GM18517 (cell line): ENCODE results near the gene KMT2C.
"Not testable (repeated sequence)": the region's sequence is repeated elsewhere in the genome, so short reads cannot be mapped to it uniquely, and the experiment has no call there.

ENCODE experiments used
- ATAC-seq: cut with Tn5 transposase; IDR thresholded peaks from one replicate; pipeline ENCODE4 v1.9.1; 2021; ENCODE audit warnings: mild to moderate bottlenecking, moderate library complexity; ENCODE audit not compliant: unreplicated experiment

The KMT2C gene

GRCh38 chr7:152313831-152314604, 121.8 kb downstream of the KMT2C start:
- ATAC-seq, result no peak

- no peak for ATAC-seq
These were observed 122.6 kb downstream of the KMT2C start for GRCh38 chr7:152313217-152313616.

- no peak for ATAC-seq
These were observed 123.5 kb downstream of the KMT2C start for GRCh38 chr7:152312316-152312715.

GRCh38 chr7:152307902-152308301, 127.9 kb downstream of the KMT2C start:
- no peak for ATAC-seq

GRCh38 chr7:152299542-152300143, 136.2 kb downstream of the KMT2C start:
- not testable (repeated sequence) for ATAC-seq

GRCh38 chr7:152292897-152293296, 142.9 kb downstream of the KMT2C start:
- ATAC-seq, result no peak

GRCh38 chr7:152286972-152287371, 148.8 kb downstream of the KMT2C start:
- ATAC-seq, result not testable (repeated sequence)

GRCh38 chr7:152286219-152286618, 149.6 kb downstream of the KMT2C start:
- not testable (repeated sequence) for ATAC-seq

- ATAC-seq, result not testable (repeated sequence)
These were observed 150.8 kb downstream of the KMT2C start for GRCh38 chr7:152284998-152285397.

- not testable (repeated sequence) for ATAC-seq
These were observed 158.1 kb downstream of the KMT2C start for GRCh38 chr7:152277687-152278086.

- not testable (repeated sequence) for ATAC-seq
These were observed 165.4 kb downstream of the KMT2C start for GRCh38 chr7:152270427-152270826.

GRCh38 chr7:152266859-152267258, 168.9 kb downstream of the KMT2C start:
- ATAC-seq, result not testable (repeated sequence)

- not testable (repeated sequence) for ATAC-seq
These were observed 170.9 kb downstream of the KMT2C start for GRCh38 chr7:152264915-152265314.

- not testable (repeated sequence) for ATAC-seq
These were observed 173.7 kb downstream of the KMT2C start for GRCh38 chr7:152262146-152262545.

- not testable (repeated sequence) for ATAC-seq
These were observed 176.2 kb downstream of the KMT2C start for GRCh38 chr7:152259645-152260044.

GRCh38 chr7:152247851-152248250, 188.0 kb downstream of the KMT2C start:
- not testable (repeated sequence) for ATAC-seq

- not testable (repeated sequence) for ATAC-seq
These were observed 190.4 kb downstream of the KMT2C start for GRCh38 chr7:152245417-152245816.

- not testable (repeated sequence) for ATAC-seq
These were observed 192.3 kb downstream of the KMT2C start for GRCh38 chr7:152243464-152243863.

- ATAC-seq, result not testable (repeated sequence)
These were observed 194.5 kb downstream of the KMT2C start for GRCh38 chr7:152241301-152241700.

- ATAC-seq, result not testable (repeated sequence)
These were observed 199.5 kb downstream of the KMT2C start for GRCh38 chr7:152236306-152236705.

GRCh38 chr7:152234421-152234820, 201.4 kb downstream of the KMT2C start:
- ATAC-seq, result not testable (repeated sequence)

- ATAC-seq, result no peak
These were observed 204.7 kb downstream of the KMT2C start for GRCh38 chr7:152231089-152231488.
